ENCODE results near the gene KCNQ1. TPM values are rescaled to one million over a fixed set of nuclear protein-coding genes. Genes with fewer than 3 reads are reported as not detected.

The KCNQ1 gene
- total RNA-seq, 1 donor from 2014 or later, result 0.31 TPM

GRCh38 chr11:2535673-2536439 lies 91.0 kb downstream of the KCNQ1 start:
- no peak for DNase-seq

- DNase-seq, result no peak
Observed at GRCh38 chr11:2536440-2536989, 91.7 kb downstream of the KCNQ1 start.

DNA sequence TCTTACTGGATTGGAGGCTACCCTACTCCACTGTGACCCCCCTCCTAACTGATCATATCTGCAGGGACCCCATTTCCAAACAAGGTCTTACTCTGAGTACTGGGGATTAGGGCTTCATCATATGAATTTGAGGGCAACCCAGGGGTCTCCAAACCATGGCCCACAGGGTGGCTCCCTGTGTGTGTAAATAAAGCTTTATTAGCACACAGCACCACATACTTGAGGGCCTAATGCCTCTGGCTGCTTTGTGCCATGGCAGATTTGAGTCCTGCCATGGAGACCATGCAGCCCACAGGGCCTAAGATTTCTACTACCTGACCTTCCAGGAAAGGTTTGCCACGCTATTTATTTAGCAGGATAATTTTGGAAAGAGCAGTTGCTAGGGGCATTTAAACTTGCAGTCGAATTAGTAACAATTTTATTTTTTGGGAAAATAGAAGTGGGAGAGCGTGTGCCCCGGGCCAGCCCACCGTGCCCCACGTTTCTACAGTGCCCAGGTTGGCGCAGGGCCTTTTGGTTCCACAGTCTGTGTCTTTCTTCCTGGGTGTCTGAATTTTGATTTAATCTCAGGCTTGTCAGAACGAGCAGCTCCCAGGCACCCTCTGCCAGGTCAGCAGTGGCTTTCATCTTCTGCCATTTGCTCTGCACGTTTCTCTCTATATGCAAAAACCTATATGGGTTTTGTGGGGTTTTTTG lies 92.3 kb downstream of the KCNQ1 start:
- DNase-seq, result no peak

DNA sequence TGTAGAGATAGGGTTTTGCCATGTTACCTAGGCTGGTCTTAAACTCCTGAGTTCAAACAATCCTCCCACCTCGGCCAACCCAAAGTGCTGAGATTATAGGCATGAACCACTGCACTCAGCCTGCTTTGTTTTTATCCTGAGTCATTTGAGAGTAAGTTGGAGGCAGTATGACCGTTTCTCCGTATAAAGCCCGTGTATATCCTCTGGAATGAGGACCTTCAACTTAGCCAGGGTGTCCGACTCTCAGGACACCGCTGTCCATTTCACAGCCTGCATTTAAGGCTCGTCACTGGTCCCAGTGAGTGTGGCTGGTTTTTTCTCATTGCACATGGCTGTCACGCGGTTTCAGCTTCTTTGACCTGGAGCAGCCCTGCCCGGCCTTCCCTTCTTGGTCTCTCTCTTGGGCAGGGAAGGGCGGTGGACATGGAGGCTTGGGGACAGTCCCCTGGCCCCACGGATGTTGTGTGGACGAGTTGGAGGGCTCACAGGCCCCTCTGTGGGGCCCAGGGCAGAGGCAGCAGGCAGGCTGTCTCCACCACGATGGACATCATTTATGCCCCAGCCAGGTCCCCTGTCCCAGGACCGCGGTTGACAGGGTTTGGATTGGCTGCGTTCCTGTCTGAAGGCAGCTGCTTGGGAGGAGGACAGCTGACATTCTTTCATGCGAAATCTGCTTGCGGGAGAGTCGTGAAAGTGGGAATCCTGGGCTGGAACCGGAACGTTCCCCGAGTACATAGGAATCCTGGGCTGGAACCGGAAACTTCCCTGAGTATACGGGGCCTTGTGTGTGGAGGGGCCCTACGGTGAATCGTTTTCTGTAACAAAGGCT lies 93.3 kb downstream of the KCNQ1 start:
- DNase-seq, result no peak

DNA sequence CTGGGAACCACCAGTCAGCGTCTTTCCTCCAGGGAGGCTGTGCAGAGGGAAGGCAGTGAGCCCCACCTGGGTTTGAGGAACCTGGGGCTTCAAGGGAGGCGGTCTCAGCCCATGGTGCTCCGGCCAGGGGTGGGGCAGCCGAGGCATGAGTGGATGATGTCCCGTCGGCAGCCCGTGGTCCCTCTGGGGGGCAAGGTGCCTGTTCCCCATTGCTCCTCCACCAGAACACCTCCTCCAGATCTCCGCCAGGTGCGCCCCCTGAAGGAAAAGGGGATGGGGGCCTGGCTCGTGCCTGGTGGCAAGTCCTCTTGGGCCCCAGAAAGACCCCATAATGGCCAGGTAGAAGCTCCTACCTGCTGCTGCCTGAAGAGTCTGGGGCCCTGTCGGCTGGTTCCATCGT lies 94.1 kb downstream of the KCNQ1 start:
- no peak for DNase-seq

DNA sequence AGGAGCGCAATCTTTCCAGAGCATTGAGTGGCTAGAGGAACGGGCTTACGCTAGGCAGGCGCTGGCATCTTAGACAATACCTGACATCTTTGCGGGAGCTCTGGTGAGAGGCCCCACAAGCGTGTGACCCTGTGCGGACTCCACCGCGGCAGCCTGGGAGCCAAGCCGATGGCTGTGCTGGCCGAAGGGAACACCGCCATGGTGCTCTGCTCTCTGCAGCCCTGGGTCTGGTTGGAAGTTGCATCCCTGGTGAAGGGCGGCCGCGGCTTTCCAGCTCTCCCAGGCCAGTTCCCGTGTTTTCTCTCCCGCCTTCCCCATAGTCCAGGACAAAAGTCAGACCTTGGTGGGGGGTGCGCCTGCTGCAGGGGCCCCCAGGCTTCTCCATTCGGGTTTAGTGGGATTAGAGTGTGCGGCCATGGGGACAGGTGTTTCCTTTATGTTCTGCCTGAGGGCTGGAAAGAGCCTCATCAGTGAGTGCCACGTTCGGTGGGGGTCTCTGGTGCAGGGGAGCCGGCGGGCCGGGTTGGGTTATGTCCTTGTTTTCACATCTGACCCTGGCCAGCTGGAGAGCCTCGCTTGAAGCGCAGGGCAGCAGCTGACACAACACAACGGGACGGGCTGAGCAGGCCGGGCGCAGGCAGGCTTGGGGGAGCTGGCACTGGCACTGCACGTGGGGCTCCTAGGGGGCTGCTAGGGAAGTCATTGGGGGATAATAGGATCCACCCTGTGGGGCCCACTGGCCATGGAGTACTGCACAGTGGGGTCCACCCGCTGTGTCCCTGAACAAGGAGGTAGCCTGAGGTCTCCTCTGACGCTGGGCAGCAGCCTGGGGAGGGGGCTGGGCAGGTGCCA lies 94.8 kb downstream of the KCNQ1 start:
- no peak for DNase-seq

DNA sequence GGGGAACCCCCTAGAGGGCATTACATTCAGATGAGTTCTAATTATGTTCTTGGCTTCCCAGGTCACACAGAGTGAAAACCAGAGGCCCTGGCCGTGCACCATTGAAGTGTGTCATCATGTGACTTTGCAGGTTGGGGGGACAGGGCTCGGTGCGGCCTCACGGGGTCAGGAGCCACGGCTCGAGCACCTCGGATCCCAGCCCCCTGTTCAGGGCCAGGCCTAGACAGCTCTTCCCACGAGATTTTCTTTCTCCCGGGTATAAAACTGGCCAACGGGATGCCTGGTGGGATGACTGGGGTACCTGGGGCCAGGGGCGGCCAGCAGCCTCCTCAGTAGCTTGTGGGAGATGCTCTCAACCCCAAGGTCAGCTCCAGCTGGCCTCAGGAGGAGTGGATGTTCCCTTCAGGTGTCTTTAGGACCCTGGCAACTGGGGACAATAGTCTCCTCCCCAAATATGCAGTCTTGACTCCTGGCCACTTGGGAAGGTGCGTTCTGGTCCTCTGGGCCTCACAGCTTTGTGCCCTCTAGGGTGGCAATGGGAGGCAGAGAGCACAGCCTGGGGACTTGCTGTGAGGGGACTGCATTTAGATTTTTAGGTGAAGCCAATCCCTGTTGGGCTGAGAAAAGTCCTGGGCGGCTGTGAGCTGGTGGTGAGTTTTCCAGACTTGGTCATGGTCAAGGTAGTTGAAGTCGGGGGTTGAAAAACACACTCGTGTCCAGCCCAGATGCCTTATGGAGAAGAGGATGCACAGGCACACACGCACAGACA lies 95.6 kb downstream of the KCNQ1 start:
- DNase-seq, result no peak

DNA sequence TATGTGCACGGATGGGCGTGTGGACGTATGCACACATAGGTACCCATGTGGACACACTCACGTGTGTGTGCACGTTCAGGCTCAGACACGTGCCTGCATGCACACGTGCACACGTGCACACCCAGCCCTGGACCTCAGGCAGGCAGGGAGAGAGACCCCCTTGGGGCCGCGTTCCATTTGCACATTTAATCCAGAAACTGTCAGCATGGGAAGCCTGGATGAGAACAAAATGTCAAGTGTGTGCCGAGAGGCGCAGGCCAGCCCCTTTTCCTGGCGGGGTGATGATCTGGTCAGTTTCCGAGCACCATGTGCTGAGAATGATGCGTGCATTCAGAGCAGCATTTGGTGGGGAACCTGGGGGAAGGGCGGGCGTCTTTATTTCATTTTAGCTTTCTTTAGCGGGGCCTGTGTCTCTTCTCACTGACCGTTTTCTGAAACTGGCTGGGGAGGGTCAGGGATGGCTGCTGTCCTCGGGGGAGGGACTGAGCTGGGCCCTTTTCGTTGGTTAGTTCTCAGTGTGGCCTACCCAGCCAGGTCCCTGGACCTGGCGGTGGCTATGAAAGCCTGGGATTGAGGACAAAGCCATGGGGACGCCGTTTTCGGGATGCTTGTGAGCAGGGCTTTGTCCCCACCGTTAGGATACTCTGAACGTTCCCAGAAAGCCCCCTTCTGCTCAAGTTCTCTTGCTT lies 96.3 kb downstream of the KCNQ1 start:
- no peak for DNase-seq

- DNase-seq, result no peak
Observed at GRCh38 chr11:2541881-2542361, 97.1 kb downstream of the KCNQ1 start.

GRCh38 chr11:2542406-2542805 lies 97.6 kb downstream of the KCNQ1 start:
- DNase-seq, result no peak

GRCh38 chr11:2547806-2548205 lies 103.0 kb downstream of the KCNQ1 start:
- no peak for DNase-seq

GRCh38 chr11:2548596-2548995 lies 103.8 kb downstream of the KCNQ1 start:
- DNase-seq, result no peak

DNA sequence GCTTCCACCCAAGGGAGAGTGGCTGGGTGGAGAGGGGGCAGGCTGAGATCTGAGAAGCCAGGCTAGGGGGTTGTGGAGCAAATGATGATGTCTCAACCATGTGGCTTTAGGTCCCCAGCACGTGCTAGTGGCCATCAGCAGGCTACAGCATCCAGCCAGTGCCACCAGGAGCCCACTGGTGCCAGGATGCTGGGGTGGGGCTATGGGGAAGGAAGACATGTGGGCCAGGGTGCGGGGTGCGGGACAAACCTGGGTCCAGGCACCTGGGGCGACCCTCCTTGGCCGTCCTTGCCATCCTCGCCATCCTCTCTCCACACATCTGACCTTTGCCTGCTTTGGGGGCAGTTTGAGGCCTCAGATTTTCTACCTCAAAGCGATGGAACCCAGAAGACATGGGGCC lies 104.3 kb downstream of the KCNQ1 start:
- DNase-seq, result no peak

DNA sequence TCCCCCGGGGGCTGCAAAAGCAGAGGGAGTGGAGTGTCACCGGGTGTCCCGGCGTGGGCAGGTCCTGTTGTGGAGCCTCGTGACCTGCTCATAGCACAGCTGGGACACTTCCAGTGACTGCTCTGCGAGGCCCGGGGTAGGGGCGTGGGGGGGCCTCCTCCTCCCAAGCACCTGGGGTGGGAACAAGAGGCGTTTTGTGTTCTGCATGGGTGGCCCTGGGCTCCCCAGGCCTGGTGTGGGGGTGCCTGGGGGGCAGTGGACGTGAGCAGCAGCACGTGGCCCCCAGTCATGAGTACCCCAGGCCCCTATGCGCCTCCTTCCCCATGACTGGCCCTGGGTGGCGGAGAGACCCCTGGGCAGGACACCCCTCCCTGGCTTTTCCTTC lies 104.7 kb downstream of the KCNQ1 start:
- DNase-seq, result no peak

DNA sequence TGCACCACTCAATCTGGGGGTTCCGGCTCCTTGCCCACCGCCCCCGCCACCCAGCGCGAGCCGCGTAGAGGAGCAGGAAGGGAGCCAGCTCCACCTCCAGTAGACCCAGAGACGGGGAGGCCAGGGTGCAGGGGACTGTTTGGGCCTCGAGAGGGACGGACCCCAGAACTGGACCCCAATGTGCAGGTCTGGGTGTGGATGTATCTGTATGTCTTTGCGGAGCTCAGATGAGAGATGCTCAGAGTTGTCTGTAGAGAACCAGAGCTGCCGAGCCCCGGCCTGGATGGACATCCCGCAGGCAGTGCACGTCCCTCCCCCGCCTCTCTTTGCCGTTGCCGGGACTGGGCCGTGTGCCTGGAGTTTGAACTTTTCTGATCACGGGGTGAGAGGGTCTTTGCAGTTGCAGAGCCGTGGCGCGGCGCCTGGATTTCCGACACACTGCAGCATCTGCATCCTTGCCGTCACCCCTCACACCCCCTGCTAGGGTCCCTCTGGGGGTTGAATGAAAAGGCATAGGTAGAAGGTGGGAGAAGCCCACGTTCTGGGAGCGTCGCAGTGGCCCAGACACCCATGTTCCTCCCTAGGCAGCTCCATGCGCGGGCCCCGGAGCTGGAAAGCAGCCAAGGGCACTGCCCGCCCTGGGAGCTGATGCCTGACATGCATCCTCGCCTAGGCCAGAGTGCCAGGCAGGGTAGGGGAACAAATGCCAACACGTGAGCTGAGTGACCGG lies 105.2 kb downstream of the KCNQ1 start:
- no peak for DNase-seq

GRCh38 chr11:2550606-2550970 lies 105.8 kb downstream of the KCNQ1 start:
- no peak for DNase-seq

DNA sequence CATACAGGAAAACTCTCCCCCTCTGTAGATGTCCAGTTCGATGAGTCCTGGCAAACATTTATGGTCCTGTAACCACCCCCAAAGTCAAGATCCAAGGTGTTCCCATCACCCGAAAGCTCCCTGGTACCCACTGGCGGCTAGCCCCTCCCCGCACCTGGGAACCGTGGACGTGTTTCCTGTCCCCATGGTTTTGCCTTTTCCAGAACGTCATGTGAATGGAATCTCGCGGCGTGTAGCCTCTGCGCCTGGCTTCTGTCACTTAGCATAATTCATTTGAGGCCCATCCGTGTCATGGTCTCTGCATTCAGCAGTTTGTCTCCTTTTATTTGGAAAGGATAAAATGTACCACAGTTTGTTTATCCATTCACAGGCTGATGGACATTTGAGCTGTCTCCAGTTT lies 106.3 kb downstream of the KCNQ1 start:
- no peak for DNase-seq

DNA sequence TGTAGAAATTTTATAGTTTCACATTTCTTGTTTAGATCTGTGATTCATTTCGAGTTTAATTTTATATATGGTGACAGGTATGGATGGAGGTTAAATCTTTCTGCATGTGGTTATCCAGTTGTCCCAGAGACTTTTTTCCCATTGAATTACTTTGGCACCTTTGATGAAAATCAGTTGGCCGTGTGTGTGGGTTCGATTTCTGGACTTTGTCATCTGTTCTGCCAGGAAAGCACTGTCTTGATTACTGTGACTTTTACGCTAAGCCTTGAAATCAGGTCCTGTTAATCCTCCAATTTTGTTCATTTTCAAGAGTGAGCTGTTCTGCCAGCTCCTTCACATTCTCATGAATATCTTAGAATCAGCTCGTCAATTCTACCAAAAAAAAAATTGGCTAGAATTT lies 107.4 kb downstream of the KCNQ1 start:
- no peak for DNase-seq

DNA sequence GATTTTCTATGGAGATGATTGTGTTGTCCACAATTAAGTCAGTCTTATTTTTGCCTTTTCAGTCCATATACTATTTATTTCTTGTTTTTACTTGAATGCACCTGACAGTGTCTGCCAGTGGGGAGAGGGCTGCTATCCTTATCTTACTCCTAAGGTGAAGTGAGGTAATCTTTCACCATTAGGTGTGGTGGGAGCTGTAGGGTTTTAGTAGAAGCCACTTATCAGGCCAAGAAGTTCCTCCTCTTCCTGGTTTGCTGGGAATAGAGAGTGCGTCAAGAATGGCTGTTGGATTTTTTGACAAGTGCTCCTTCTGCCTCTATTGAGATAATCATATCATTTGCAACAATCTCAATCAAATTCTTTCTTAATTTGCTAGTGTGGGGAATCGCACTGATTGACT lies 108.4 kb downstream of the KCNQ1 start:
- DNase-seq, result no peak

- no peak for DNase-seq
Observed at GRCh38 chr11:2553886-2554285, 109.1 kb downstream of the KCNQ1 start.
